Cardiac muscle cell (in vitro differentiated cells and primary cell): ENCODE data around the gene LDB3. TPM values are rescaled to one million over a fixed set of nuclear protein-coding genes. Genes with fewer than 3 reads are reported as not detected.

Experiments
- DNase-seq, 2 donors: peaks; one replicate each; pipeline versions ENCODE4 v3.0.0 to v3.0.0-alpha.2; 2010 to 2017; ENCODE audit warnings: low read depth in 1 of 2, low spot score in 1 of 2
- H3K27ac ChIP-seq: fragments of 200-600 bp; sonication (generic); 2 replicates; pipeline ENCODE4 v1.5.1; 2016
- H3K27me3 ChIP-seq: fragments of 200-600 bp; sonication (generic); 2 replicates; pipeline ENCODE4 v1.6.0; 2016; ENCODE audit warnings: control low read depth
- H3K36me3 ChIP-seq: fragments of 200-600 bp; sonication (generic); 2 replicates; pipeline ENCODE4 v1.5.1; 2016; ENCODE audit warnings: control low read depth
- H3K4me1 ChIP-seq: fragments of 200-600 bp; sonication (generic); 2 replicates; pipeline ENCODE4 v1.8.1; 2017; ENCODE audit warnings: low read depth, mild to moderate bottlenecking, mixed run types
- H3K4me3 ChIP-seq: fragments of 200-600 bp; sonication (generic); 2 replicates; pipeline ENCODE4 v1.5.1; 2016; ENCODE audit warnings: mild to moderate bottlenecking
- H3K9me3 ChIP-seq: fragments of 200-600 bp; sonication (generic); 2 replicates; pipeline ENCODE4 v1.5.1; 2017; ENCODE audit warnings: low read depth, mild to moderate bottlenecking, control low read depth
- polyA plus RNA-seq: library from polyadenylated mRNA; unstranded; fragments of >200 nt; fragmentation: Nextera tagmentation; extraction: Ambion mirVana; gene quantifications from 2 replicates; pipeline ENCODE4 v1.2.1, GENCODE V29; 2016
- total RNA-seq: library from RNA; depleted of rRNA; stranded (reverse); fragments of >200 nt; gene quantifications from 2 replicates; pipeline ENCODE4 v1.2.3, GENCODE V29; 2016
- TF ChIP-seq, protein P1 (sequence below): IDR thresholded peaks from 2 replicates; pipeline ENCODE4 v1.5.1; 2012; ENCODE audit warnings: low read depth, mild to moderate bottlenecking, low read length

LDB3 gene, protein sequence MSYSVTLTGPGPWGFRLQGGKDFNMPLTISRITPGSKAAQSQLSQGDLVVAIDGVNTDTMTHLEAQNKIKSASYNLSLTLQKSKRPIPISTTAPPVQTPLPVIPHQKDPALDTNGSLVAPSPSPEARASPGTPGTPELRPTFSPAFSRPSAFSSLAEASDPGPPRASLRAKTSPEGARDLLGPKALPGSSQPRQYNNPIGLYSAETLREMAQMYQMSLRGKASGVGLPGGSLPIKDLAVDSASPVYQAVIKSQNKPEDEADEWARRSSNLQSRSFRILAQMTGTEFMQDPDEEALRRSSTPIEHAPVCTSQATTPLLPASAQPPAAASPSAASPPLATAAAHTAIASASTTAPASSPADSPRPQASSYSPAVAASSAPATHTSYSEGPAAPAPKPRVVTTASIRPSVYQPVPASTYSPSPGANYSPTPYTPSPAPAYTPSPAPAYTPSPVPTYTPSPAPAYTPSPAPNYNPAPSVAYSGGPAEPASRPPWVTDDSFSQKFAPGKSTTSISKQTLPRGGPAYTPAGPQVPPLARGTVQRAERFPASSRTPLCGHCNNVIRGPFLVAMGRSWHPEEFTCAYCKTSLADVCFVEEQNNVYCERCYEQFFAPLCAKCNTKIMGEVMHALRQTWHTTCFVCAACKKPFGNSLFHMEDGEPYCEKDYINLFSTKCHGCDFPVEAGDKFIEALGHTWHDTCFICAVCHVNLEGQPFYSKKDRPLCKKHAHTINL
- 202 and 213 TPM in 2 replicates for total RNA-seq
- polyA plus RNA-seq: 266 and 317 TPM in 2 replicates

GRCh38 chr10:86668297-86669165 is at the start of gene LDB3:
LDB3 (plus strand) TSS chr10:86668511; CDS start chr10:86668692, 181 bp downstream.
- H3K4me3 ChIP-seq: peak within 1 kb of the TSS; percentile 59
- no peaks in the 10 kb centered on the region for H3K27me3 ChIP-seq
- H3K27ac ChIP-seq: peak within 1 kb of the TSS; percentile 100
- peaks cover 5% of the 10 kb centered on the region for H3K36me3 ChIP-seq
- TF ChIP-seq, protein P1, sequence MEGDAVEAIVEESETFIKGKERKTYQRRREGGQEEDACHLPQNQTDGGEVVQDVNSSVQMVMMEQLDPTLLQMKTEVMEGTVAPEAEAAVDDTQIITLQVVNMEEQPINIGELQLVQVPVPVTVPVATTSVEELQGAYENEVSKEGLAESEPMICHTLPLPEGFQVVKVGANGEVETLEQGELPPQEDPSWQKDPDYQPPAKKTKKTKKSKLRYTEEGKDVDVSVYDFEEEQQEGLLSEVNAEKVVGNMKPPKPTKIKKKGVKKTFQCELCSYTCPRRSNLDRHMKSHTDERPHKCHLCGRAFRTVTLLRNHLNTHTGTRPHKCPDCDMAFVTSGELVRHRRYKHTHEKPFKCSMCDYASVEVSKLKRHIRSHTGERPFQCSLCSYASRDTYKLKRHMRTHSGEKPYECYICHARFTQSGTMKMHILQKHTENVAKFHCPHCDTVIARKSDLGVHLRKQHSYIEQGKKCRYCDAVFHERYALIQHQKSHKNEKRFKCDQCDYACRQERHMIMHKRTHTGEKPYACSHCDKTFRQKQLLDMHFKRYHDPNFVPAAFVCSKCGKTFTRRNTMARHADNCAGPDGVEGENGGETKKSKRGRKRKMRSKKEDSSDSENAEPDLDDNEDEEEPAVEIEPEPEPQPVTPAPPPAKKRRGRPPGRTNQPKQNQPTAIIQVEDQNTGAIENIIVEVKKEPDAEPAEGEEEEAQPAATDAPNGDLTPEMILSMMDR: no peak
- peaks cover 69% of the 10 kb centered on the region for H3K4me1 ChIP-seq
- DNase-seq: peak; percentile 40 to 97
- H3K9me3 ChIP-seq: no peaks in the 10 kb centered on the region

- TF ChIP-seq, protein P1: no peak
- Histone ChIP-seq H3K27ac (no peak overlapping the region), H3K4me3 (no peak overlapping the region), H3K27me3 (no peaks in the 10 kb centered on the region), H3K9me3 (no peaks in the 10 kb centered on the region), H3K36me3 (no peaks in the 10 kb centered on the region), H3K4me1 (peaks cover 34% of the 10 kb centered on the region)
- no peak for DNase-seq
Observed at GRCh38 chr10:86628311-86628710, 40.0 kb upstream of the LDB3 start.

- Histone ChIP-seq H3K27me3 (no peaks in the 10 kb centered on the region), H3K27ac (peak overlapping the region; percentile 88), H3K4me3 (no peak overlapping the region), H3K9me3 (no peaks in the 10 kb centered on the region), H3K36me3 (no peaks in the 10 kb centered on the region), H3K4me1 (peaks cover 34% of the 10 kb centered on the region)
- peak; percentile 66 to 88 for DNase-seq
- TF ChIP-seq, protein P1: no peak
Observed at GRCh38 chr10:86630079-86630478, 38.2 kb upstream of the LDB3 start.

GRCh38 chr10:86632009-86632800 is 36.1 kb upstream of the LDB3 start:
- Histone ChIP-seq H3K36me3 (no peaks in the 10 kb centered on the region), H3K9me3 (no peaks in the 10 kb centered on the region), H3K27ac (peak overlapping the region; percentile 71), H3K4me1 (peaks cover 34% of the 10 kb centered on the region), H3K27me3 (no peaks in the 10 kb centered on the region), H3K4me3 (no peak overlapping the region)
- peak; percentile 25 to 81 for DNase-seq
- TF ChIP-seq, protein P1: peak; percentile 32
